ENCODE results near the gene GPRASP1. TPM values are rescaled to one million over a fixed set of nuclear protein-coding genes. Genes with fewer than 3 reads are reported as not detected.
A peak's percentile ranks its signal among the peaks of the same experiment; 100 is the strongest.
"Not testable (repeated sequence)": the region's sequence is repeated elsewhere in the genome, so short reads cannot be mapped to it uniquely, and the experiment has no call there.

Gene GPRASP1
- total and polyA plus RNA-seq, 9 donors = 18.5 to 61.8 (median 45.8) TPM

- DNase-seq = peak; percentile 68 to 81 (median 71)
- Histone ChIP-seq H3K27me3 (no peaks in the 10 kb centered on the region), H3K36me3 (no peaks in the 10 kb centered on the region), H3K4me1 (ENCODE audit: insufficient read depth) (peaks cover 2% of the 10 kb centered on the region), H3K27ac (peak overlapping the region; percentile 85 to 95), H3K4me3 (peak overlapping the region; percentile 79), H3K9me3 (no peaks in the 10 kb centered on the region)
- WGBS, 3 donors = 24 to 26% (median 26%) methylated on average over 22 of the region's 22 CpGs
- TF ChIP-seq POLR2A (IDR thresholded peaks at IDR 0.05) = peak; percentile 23
- TF ChIP-seq CTCF (IDR thresholded peaks at IDR 0.05) = peak; percentile 13 to 79 (median 70)
- TF ChIP-seq EP300 (IDR thresholded peaks at IDR 0.05) = no peak
- intact Hi-C loops (cut with DNase I) = loop anchor here in 1 of 4 donors (5.0 kb wide), 1 partner anchor 60 kb away; the partner anchor contains the start of gene GPRASP2
Measured at GRCh38 chrX:102652031-102652688, 877 bp downstream of the GPRASP1 start.

GRCh38 chrX:102654696-102655095, 3.4 kb downstream of the GPRASP1 start:
- intact Hi-C loops (cut with DNase I) = loop anchor here in 1 of 4 donors (5.0 kb wide), 1 partner anchor 58 kb away; the partner anchor contains the start of gene GPRASP2
- Histone ChIP-seq H3K27ac (no peak overlapping the region), H3K4me1 (ENCODE audit: insufficient read depth) (peaks cover 2% of the 10 kb centered on the region), H3K27me3 (no peaks in the 10 kb centered on the region), H3K9me3 (no peaks in the 10 kb centered on the region), H3K36me3 (no peaks in the 10 kb centered on the region), H3K4me3 (no peak overlapping the region)
- TF ChIP-seq CTCF (IDR thresholded peaks at IDR 0.05) = no peak
- no peak for TF ChIP-seq POLR2A (IDR thresholded peaks at IDR 0.05)
- no peak for TF ChIP-seq EP300 (IDR thresholded peaks at IDR 0.05)
- peak in 1 of 5 donors; percentile 25 for DNase-seq
- WGBS, 3 donors = 65 to 80% (median 68%) methylated on average over 2 of the region's 2 CpGs

GRCh38 chrX:102658556-102658955, 7.3 kb downstream of the GPRASP1 start:
- no peaks in the 10 kb centered on the region for H3K27me3 ChIP-seq
- 36 to 54% (median 39%) methylated on average over 2 of the region's 2 CpGs for WGBS, 3 donors
- intact Hi-C loops (cut with DNase I) = no loop called here
- H3K4me1 ChIP-seq (ENCODE audit: insufficient read depth) = peaks cover 2% of the 10 kb centered on the region
- no peak overlapping the region for H3K4me3 ChIP-seq
- TF ChIP-seq EP300 (IDR thresholded peaks at IDR 0.05) = no peak
- TF ChIP-seq CTCF (IDR thresholded peaks at IDR 0.05) = no peak
- no peak for TF ChIP-seq POLR2A (IDR thresholded peaks at IDR 0.05)
- H3K36me3 ChIP-seq = no peaks in the 10 kb centered on the region
- no peak overlapping the region for H3K27ac ChIP-seq
- H3K9me3 ChIP-seq = no peaks in the 10 kb centered on the region
- DNase-seq = no peak

- peak overlapping the region; percentile 37 for H3K4me3 ChIP-seq
- no peaks in the 10 kb centered on the region for H3K27me3 ChIP-seq
- DNase-seq = peak; percentile 78 to 84 (median 81)
- TF ChIP-seq CTCF (IDR thresholded peaks at IDR 0.05) (no peak), EP300 (IDR thresholded peaks at IDR 0.05) (no peak), POLR2A (IDR thresholded peaks at IDR 0.05) (no peak)
- no peaks in the 10 kb centered on the region for H3K9me3 ChIP-seq
- 28 to 32% (median 31%) methylated on average over 27 of the region's 27 CpGs for WGBS, 3 donors
- H3K4me1 ChIP-seq (ENCODE audit: insufficient read depth) = no peaks in the 10 kb centered on the region
- no peaks in the 10 kb centered on the region for H3K36me3 ChIP-seq
- intact Hi-C loops (cut with DNase I) = no loop called here
- peak overlapping the region in 1 of 2 donors; percentile 27 for H3K27ac ChIP-seq
Measured at GRCh38 chrX:102659790-102660757, 8.8 kb downstream of the GPRASP1 start.

- H3K27me3 ChIP-seq; H3K4me1 ChIP-seq (ENCODE audit: insufficient read depth); H3K4me3 ChIP-seq; intact Hi-C loops (cut with DNase I); DNase-seq; H3K36me3 ChIP-seq; H3K27ac ChIP-seq; H3K9me3 ChIP-seq: not testable (repeated sequence)
- 81 to 88% (median 88%) methylated on average over 4 of the region's 4 CpGs for WGBS, 3 donors
Measured at GRCh38 chrX:102663820-102664219, 12.5 kb downstream of the GPRASP1 start.

GRCh38 chrX:102667034-102667433, 15.8 kb downstream of the GPRASP1 start:
- H3K9me3 ChIP-seq; DNase-seq; intact Hi-C loops (cut with DNase I); H3K4me3 ChIP-seq; H3K27me3 ChIP-seq; H3K4me1 ChIP-seq (ENCODE audit: insufficient read depth); H3K27ac ChIP-seq; H3K36me3 ChIP-seq: not testable (repeated sequence)
- 78 to 91% (median 87%) methylated on average over 1 of the region's 1 CpG for WGBS, 3 donors

Data from ovary (tissue), 9 donors.